Epidermal melanocyte (primary cell): ENCODE data around the gene MEA1.
"Not testable (repeated sequence)": the region's sequence is repeated elsewhere in the genome, so short reads cannot be mapped to it uniquely, and the experiment has no call there.

Experiments
- DNase-seq: peaks from one replicate; pipeline ENCODE4 v3.0.0; 2011; ENCODE audit warnings: low spot score; ENCODE audit not compliant: insufficient read length

MEA1 gene

DNA sequence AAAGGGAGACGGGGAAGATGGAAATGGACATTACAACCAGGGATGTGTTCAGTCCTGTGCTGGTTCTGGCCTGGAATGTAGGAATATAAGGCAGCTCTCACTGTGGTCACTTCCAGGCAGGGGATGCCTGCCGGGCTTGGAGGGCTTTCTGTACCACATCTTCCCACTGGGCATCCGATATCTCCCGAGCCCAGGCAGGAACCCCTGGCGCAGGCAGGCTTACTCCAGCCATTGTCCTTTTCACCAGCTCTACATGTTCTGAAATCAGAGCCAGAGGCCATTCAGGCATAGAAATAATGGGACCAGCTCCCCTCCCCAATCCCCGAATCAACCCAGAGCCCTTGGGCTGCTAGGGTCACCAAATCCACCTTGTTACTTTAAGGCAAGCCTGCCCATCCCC lies 1.4 kb downstream of the MEA1 start:
- DNase-seq: no peak

DNA sequence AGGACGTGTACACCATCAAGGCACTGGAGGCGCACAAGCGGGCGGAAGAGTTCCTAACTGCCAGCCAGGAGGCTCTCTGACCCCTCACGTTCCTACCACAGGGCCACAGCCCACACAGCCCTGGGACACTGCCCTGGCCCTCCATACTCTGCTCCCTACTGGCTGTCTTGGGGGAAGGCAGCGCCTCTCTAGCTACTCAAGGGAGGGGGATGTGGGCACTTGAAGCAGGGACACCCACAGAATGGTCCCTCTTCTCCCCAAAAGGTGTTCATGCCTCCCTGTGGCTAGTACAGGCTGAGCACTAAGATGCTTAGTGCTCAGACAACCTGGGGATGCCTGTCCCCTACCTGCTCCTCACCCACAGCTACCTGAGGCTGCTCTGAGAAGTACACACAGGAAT lies 2.5 kb downstream of the MEA1 start:
- no peak for DNase-seq

DNA sequence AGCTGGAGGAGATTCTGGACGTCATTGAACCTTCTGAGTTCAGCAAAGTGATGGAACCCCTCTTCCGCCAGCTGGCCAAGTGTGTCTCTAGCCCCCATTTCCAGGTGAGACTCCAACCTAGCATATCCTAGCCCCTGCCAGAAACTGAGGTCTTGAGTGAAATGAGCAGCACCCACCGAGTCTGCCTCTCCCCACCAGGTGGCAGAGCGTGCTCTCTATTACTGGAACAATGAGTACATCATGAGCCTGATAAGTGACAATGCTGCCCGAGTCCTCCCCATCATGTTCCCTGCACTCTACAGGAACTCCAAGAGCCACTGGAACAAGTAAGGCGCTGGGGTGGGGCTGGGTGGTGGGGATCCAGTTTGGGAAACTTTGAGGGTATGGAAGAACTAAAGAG lies 4.6 kb downstream of the MEA1 start:
- DNase-seq: no peak

DNA sequence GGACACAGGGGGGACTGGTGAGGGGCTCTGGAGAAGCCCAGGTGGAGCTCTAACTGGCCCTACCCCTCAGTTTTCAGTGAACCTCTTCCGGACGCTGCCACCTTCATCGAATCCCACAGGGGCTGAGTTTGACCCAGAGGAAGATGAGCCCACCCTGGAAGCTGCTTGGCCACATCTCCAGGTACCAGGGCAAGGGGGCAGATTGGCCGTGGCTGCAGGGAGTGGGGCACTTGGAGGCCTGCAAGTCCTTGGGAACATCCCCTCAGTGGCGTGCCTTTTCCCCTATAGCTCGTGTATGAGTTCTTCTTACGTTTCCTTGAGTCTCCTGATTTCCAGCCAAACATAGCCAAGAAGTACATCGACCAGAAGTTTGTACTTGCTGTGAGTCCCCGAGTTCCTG lies 6.6 kb downstream of the MEA1 start:
- no peak for DNase-seq

DNA sequence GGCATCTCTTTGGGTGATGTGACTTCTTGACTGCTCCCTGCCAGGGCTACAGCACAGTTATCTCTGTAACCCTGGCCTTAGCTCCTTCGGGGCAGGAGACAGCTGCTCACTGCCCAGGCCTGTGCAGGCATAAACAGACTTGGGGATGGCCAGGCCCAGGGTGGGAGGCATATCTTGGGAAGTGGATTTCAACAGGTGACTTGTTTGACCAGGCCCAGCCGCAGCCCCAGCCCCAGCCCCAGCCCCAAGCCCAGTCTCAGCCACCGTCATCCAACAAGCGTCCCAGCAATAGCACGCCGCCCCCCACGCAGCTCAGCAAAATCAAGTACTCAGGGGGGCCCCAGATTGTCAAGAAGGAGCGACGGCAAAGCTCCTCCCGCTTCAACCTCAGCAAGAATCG lies 7.5 kb downstream of the MEA1 start:
- DNase-seq: no peak

DNA sequence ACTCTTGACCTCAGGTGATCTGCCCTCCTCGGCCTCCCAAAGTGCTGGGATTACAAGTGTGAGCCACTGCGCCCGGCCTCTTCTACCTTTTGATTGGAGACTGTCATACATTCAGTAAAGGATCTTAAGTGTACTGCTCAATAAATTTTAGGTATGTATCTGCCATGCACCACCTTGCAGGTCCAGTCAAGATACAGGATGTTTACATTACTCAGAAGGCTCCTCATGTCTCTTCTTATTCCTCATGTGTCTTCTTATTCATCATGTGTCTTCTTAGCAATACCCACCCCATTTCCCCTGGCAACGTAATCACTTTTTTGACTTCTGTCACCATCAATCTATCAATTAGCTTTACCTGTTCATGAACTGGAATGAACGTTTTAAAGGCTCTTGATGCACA lies 7.9 kb downstream of the MEA1 start:
- no peak for DNase-seq

DNA sequence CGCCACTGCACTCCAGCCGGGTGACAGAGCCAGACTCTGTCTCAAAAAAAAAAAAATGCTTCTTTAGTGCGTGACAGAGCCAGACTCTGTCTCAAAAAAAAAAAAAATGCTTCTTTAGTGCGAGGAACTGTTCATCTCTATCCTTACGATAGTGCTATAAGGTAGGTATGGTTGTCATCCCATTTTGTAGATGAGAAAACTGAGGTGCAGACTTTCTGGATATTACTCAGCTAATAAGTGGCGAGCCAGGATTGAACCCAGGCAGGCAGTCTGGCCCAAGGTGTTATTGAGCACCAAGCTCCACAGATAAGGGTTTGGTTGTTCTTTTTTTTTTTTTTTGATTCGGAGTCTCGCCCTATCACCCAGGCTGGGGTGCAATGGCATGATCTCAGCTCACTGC lies 11.9 kb downstream of the MEA1 start:
- DNase-seq: no peak

DNA sequence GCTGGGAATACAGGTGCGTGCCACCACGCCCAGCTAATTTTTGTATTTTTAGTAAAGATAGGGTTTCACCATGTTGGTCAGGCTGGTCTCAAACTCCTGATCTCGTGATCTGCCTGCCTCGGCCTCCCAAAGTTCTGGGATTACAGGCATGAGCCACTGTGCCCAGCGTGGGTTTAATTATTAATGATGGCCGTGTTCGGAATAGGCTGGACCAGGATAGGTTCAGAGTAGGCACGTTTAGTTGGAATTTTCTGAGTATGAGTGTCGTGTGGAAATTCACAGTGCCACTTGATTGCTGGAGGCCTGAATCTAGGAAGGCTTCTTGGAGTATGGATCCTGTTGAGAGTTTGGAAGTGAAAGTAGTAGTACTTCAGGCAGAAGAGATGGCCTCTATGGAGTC lies 15.5 kb downstream of the MEA1 start:
- DNase-seq: not testable (repeated sequence)

DNA sequence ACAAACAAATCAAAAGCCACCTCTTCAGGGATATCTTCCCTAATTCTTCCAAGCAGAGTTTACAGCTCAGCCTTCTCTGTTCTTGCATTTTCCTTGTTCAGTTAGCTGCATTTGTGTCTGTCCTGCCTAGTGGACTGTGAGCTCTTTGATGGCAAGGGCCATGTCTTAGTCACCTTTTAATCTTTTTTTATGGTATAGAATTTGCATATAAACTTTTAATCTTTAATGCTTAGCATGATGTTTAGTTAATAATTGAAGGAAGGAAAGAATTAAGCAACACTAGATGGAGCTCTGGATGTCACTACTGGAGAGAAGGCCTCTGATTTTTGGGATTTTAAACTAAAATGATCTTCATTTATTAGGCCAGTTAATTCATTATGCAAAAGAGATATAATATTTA lies 17.2 kb downstream of the MEA1 start:
- no peak for DNase-seq

DNA sequence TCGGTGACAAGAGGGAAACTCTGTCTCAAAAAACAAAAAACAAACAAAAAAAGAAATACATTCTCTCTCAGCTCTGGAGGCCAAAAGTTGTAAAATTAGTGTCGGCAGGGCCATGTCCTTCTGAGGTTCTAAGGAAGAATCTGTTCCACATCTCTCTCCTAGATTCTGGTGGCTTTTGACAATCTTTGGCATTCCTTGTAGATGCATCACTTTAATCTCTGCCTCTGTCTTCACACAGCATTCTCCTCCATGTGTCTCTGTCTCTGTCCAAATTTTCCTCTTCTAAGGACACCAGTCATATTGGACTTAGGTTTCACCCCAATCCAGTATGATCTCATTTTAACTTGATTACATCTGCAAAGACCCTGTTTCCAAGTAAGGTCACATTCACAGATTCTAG lies 20.3 kb downstream of the MEA1 start:
- no peak for DNase-seq

DNA sequence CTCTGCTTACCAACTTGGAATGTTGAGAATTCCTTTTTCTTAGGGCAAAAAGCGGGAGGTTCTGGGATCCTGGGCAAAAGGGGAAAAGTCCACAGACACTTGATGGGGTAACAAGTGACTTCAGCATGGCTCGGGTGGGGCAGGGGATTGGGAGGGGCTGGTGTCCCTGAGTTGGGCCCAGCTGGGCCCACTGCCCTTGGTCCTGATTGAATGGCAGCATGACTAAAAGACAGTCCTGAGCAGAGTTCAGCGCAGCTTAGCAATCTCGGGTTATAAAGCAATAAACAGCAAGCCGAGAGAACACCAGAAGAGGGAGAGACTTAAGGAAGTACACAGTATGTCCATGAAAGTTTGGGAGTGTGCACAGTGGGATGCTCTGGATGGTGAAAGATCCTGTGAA lies 23.8 kb downstream of the MEA1 start:
- no peak for DNase-seq

DNA sequence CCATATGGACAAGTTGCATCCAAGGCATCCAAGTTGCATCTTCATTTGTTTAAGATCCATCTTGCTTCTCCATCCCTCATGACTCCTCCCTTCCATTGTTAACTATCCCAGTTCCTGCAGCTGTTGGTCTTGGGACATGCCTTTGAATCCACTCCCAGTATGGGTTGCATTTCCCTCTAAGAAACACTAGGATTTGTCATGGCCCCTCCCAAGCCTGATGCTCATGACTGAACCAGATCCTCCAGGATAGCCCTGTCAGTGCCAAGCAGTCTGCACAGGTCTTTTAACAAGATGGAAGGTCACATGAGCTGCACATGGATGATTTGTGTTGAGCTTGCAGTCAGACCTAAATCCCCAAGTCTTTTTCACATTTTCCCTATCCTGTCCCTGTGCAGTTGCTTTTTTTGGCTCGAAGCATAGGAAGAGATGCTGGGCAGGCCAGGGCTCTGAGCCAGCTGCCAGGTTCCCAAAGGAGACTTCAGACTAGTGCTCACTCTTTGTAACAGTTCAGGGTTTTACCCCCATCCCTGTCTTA lies 25.2 kb downstream of the MEA1 start:
- no peak for DNase-seq

DNA sequence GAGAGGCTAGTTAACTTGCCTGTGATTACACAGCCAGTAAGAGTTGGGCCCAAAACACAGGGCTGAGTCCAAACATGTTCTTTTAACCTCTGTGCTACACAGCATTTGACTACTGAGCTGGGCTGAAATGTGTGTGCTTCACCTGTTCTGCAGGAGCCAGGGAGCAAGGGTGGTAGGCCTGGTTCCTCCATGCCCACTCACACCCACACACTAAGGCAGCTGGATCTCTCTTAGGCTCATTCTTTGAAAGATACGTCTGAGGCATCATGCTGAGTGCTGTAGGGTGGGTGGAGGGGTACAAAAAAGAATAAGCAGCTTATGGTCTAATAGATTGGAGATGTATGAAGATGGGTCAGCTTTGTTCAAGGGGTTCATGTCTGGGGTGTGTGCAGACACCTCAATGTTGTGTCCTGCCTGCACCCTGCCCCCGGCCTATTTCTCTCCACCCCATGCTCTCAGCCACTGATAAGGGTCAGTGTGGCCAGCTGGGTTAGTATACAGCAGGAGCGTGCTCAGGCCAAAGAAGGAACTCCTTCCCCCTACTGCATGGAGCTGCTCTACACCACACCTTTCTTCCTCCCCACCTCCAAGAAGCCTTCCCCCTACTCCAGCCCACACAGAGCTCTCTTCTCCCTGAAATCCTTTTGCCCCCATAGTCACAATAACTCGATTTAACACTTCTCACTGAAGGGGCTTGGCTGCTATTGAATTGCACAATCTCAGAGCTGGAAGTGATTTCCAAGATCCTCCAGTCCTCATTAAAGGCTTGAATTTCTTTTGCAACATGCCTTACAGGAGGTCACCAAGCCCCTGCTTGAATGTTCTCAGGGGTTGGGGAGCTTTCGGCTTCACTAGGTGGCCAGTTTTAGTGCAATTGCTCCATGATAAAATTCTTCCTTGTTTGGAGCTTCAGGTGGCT lies 26.0 kb downstream of the MEA1 start:
- no peak for DNase-seq

DNA sequence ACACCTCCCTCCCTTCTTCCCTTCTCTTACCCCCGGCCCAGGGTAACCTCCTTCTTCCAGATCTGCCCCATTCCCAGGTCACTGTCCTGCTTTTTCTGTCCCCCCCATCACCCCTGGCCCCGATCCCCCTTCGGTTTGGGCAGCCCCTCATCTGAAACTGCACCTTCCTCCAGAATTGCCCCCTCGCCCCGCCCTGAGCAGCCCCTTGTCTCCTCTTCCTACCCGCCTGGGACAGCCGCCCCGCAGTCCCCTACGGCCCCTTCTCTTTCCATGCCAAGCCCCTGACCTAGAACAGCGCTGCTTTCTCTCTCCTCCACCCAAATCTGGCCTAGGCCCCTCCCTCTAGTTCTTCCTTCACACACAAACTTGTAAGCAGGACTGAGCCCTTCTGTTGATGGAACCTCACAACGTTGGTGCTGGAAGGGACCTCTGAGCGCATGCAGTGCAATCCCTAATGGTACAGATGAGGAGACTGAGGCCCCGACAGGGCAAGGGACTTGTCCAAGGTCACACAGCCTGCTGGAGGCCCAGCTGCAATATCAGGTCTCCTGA lies 28.7 kb downstream of the MEA1 start:
- DNase-seq: no peak

DNA sequence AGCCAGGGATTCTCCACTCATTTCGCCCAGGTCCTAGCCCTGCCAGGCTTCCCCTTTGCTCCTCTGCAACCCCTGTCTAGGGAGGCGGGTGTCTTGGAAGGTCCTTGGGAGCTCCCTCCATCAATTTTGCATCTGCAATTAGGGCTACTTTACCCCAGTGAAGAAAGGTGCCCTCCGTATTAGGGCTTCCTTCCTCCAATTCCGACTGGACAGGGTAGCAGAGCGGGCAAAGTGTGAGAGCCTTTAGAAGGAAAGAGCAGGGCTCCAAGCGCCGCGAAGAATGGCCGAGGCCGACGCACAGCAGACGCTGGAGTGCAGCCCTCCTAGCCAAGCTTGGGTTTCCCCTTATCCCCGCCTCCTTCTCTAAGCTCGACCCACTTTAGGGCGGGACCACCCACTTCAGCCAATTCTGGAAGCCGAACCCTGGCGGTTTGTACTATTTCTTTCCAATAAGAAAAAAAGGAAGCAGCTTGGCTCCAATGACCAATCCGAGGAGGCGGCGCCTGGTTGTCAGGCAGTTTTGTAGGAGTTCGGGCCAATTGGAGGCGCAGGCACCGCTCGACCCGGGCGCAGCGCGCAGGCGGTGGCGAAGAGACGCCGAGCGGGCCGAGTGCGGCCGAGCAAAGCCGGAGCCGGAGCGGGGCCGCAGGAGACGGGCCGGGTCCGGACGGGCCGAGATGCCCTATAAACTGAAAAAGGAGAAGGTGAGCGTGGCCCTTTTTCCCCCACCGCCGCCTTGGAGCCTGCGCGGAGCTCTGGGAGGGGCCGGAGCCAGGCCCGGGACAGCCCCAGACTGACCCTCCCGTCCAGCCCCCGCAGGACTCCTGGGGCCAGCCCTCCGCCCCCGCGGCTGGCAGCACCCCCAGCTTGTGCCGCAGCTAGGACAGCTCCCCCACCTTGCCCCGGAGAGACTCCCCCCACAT lies 29.5 kb downstream of the MEA1 start, which contains the start of gene PPP2R5D:
Gene PPP2R5D (plus strand): TSS at position 570 of the 923 bp plus-strand sequence. CDS start 108 bp downstream, at position 678.
- DNase-seq: peak; percentile 98

DNA sequence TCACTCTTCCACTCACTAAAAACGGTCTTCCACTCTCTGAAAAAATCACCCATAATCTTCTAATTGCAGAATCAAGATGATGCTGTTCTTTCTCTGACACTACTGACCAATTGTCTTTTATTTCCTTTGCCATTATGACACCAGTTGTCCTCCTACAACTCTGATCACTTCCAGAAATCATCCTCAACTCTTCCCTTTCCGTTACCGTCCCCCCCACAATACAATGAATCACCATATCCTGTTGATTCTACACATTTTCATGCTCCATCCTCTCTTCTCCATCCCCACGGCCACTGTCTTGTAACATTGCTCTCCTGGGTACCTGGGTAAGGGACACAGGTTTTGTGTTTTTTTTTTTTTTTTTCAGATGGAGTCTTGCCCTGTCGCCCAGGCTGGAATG lies 31.9 kb downstream of the MEA1 start:
- DNase-seq: no peak

DNA sequence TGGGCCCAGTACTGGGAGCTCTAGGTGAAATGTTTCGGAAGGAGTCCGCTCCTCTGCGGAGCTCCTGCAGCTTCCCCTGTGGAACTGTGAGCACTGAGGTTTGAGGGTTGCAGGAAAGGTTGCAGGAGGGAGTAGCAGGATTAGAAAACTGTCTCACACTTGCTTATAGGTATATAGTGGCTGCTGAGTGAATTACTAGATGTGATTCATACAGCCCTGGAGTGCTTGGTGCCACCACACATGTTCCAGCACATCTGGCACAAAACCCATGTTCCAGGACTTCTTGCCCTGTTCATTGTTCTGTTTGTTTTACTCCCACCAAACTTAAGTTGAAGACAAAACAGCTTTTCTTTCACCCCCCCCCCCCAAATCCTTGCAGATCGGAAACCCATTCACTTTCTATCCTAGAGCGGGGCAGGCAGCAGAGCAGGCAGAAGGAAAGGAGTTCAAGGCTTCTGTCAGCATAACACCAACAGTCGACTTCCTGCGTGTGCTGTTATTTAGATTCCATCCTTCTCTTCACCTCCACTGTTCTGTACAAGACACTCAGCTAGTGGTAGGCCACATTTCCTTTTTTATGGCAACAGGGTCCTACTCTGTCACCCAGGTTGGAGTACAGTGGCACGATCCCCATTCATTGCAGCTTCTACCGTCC lies 34.1 kb downstream of the MEA1 start:
- DNase-seq: no peak

DNA sequence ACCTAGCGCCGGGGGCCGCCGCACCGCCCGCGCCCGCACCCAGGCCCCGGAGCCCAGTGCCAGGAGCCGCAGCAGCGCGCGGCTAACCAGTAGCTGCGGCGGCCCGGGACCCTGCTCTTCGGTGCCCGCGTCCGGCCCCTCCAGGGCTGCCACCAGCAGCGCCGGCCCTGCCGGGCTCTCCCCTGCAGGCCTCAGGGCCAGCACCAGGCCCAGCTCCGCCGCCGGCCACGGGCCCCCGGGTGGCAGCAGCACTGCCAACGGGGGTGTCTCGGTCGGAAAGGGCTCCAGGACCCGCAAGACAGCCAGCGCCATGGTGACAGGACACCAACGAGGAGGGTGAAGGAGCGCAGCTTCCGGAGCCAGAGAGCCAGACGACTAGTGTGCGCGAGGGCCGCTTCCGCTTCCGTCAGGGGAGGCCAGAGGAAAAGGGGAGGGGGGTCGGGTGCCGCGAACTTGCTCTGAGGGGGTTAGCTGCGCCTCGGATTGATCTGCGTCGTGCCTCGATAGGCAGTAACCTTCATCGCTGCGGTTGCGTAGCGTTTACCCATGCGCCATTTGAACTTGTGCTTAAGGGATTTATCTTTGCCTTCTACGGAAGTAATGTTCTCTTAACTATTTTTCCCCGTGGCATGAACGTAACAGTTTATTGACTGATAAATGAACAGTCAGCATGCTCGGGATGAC lies 34.8 kb downstream of the MEA1 start, which contains the start of gene PEX6:
Gene PEX6 (minus strand): TSS at position 343 of the 684 bp plus-strand sequence. CDS start 31 bp downstream, at position 312.
- DNase-seq: peak; percentile 82

DNA sequence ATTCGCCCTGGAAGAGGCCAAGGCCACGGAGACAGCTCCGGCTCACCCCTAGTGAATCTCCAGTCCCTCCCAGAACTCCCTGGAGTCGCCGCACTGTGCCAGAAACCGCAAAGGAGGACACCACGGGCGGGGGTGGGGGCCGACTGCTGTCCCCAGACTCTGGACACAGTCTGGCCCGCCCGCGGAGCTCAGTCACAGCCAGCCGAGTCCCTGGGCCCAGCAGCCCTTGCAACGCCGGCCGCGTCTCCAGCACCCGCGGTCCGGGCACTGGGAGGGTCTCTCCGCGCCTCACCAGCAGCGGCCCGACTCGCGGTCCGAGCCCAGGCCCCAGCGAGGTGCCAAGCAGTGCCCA lies 35.3 kb downstream of the MEA1 start:
- no peak for DNase-seq

DNA sequence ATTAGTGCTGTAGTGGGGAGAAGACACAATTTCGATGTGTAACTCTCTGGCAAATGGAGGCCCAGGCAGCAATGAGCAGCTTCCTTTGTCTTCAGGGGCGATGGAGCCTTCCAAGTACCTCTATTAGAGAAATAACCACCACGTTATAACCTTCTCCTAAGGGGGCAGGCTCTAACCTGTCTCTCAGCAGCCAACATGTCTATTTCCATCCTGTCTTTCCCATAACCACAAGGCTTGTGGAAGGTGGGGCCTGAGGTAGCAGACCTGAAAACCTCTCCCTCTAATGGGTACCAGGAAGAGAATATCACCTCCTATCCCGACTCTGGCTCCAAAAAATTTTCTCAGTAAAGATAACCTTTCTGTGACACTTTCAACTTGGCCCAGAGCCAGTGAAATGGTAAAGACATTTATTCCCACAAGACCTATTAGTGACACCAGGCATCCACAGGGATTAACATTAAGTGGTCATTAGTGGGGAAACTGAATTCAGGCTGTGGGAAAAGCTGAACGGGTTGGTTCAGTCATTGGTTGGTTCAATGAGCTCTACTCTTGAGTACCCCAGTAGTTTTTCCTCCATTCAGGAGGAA lies 38.7 kb downstream of the MEA1 start:
- DNase-seq: no peak
